ENCODE results near the gene OR2C3.

DNA sequence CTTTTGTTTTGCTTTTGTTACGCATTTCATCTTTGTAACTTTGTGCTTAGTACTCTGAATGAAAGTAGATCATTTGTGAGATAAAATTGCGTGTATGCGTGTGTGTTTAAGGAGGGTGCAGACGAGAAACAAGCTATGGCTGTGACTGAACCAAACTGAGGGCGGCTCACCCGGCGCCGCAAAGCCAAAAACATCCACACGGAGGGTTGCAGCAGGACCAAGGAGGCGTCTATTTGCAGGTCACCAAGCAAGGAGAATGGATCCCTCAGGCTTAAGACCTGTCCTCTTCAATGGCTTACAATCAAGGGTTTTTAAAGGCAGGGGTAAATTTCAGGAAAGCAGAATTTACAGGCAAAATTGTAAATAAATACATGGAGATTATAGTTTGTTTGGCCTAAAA lies 25.5 kb upstream of the OR2C3 start:
- TF ChIP-seq, protein P1, sequence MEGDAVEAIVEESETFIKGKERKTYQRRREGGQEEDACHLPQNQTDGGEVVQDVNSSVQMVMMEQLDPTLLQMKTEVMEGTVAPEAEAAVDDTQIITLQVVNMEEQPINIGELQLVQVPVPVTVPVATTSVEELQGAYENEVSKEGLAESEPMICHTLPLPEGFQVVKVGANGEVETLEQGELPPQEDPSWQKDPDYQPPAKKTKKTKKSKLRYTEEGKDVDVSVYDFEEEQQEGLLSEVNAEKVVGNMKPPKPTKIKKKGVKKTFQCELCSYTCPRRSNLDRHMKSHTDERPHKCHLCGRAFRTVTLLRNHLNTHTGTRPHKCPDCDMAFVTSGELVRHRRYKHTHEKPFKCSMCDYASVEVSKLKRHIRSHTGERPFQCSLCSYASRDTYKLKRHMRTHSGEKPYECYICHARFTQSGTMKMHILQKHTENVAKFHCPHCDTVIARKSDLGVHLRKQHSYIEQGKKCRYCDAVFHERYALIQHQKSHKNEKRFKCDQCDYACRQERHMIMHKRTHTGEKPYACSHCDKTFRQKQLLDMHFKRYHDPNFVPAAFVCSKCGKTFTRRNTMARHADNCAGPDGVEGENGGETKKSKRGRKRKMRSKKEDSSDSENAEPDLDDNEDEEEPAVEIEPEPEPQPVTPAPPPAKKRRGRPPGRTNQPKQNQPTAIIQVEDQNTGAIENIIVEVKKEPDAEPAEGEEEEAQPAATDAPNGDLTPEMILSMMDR (IDR thresholded peaks at IDR 0.05), result no peak
- no peak for TF ChIP-seq ZFX (IDR thresholded peaks at IDR 0.05; ENCODE audit: borderline replicate concordance)
